Right atrium auricular region (tissue), 2 donors: ENCODE data around the gene ADPRHL1. TPM values are rescaled to one million over a fixed set of nuclear protein-coding genes. Genes with fewer than 3 reads are reported as not detected.

Experiments
- DNase-seq: peaks from one replicate; pipeline ENCODE4 v3.0.0-alpha.2; 2019; ENCODE audit warnings: low spot score
- H3K27ac ChIP-seq, 2 donors: fragments of 200-600 bp; sonication (generic); 1 replicate in 1 of 2; 2 replicates in 1 of 2; pipeline ENCODE4 v1.5.1; 2016 to 2019
- H3K27me3 ChIP-seq, 2 donors: fragments of 200-600 bp; sonication (generic); one replicate each; pipeline versions ENCODE4 v1.5.1 to v1.6.0; 2017 to 2019
- H3K36me3 ChIP-seq: fragments of 200-600 bp; sonication (generic); one replicate; pipeline ENCODE4 v1.5.1; 2016
- H3K4me1 ChIP-seq, 2 donors: fragments of 200-600 bp; sonication (generic); one replicate each; pipeline versions ENCODE4 v1.5.1 to v1.6.0; 2017 to 2019
- H3K4me3 ChIP-seq, 2 donors: fragments of 200-600 bp; sonication (generic); 1 replicate in 1 of 2; 2 replicates in 1 of 2; pipeline ENCODE4 v1.5.1; 2017 to 2019; ENCODE audit warnings: mild to moderate bottlenecking in 1 of 2, moderate library complexity in 1 of 2
- H3K9me3 ChIP-seq, 2 donors: fragments of 200-600 bp; sonication (generic); one replicate each; pipeline ENCODE4 v1.5.1; 2019
- total RNA-seq, 2 donors: library from RNA; depleted of rRNA; stranded (reverse); fragments of >200 nt; gene quantifications; one replicate each; pipeline ENCODE4 v1.1.0, GENCODE V29; 2016
- TF ChIP-seq, protein P1 (sequence below), 2 donors: fragments of 200-600 bp; sonication (generic); IDR thresholded peaks; one replicate each; pipeline ENCODE4 v1.5.1; 2019; ENCODE audit warnings: antibody characterized with exemption in 2 of 2

ADPRHL1 gene
- total RNA-seq, 2 donors from 2014 or later: 222 to 329 TPM

DNA sequence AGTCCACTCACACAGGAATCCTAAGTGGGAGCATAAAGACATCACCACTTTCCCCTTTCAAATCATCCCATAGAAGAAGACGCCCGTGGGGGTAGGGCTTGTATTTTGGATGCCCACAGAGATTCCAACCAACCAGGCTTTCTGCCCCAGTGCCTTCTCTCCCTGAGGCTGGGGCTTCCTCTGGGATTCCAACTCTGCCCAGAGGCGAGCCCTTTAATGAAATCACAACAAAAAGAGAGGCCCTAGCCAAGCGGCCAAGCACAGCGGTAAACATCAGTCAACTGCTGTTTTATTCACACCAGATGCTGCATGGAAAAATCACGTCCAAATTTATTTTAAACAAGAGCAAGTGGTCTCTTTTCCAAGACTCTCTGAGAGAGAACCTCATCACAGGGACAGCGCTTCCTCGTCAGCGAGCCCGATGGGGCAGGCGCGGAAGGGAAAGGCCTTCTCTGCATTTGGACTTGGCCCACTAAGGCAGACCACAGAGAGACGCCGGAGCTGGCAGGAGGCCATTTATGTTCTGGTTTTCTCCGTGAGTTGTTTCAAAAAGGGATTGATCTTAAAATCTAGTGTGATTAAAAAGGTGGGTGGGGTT is 31.5 kb downstream of the ADPRHL1 start:
- no peaks in the 10 kb centered on the region for H3K4me1 ChIP-seq
- no peak for DNase-seq
- TF ChIP-seq, protein P1, sequence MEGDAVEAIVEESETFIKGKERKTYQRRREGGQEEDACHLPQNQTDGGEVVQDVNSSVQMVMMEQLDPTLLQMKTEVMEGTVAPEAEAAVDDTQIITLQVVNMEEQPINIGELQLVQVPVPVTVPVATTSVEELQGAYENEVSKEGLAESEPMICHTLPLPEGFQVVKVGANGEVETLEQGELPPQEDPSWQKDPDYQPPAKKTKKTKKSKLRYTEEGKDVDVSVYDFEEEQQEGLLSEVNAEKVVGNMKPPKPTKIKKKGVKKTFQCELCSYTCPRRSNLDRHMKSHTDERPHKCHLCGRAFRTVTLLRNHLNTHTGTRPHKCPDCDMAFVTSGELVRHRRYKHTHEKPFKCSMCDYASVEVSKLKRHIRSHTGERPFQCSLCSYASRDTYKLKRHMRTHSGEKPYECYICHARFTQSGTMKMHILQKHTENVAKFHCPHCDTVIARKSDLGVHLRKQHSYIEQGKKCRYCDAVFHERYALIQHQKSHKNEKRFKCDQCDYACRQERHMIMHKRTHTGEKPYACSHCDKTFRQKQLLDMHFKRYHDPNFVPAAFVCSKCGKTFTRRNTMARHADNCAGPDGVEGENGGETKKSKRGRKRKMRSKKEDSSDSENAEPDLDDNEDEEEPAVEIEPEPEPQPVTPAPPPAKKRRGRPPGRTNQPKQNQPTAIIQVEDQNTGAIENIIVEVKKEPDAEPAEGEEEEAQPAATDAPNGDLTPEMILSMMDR (IDR thresholded peaks at IDR 0.05): no peak
- no peaks in the 10 kb centered on the region for H3K9me3 ChIP-seq
- peaks cover 60% of the 10 kb centered on the region for H3K36me3 ChIP-seq
- H3K4me3 ChIP-seq: no peak overlapping the region
- H3K27ac ChIP-seq: no peak overlapping the region
- no peaks in the 10 kb centered on the region for H3K27me3 ChIP-seq

DNA sequence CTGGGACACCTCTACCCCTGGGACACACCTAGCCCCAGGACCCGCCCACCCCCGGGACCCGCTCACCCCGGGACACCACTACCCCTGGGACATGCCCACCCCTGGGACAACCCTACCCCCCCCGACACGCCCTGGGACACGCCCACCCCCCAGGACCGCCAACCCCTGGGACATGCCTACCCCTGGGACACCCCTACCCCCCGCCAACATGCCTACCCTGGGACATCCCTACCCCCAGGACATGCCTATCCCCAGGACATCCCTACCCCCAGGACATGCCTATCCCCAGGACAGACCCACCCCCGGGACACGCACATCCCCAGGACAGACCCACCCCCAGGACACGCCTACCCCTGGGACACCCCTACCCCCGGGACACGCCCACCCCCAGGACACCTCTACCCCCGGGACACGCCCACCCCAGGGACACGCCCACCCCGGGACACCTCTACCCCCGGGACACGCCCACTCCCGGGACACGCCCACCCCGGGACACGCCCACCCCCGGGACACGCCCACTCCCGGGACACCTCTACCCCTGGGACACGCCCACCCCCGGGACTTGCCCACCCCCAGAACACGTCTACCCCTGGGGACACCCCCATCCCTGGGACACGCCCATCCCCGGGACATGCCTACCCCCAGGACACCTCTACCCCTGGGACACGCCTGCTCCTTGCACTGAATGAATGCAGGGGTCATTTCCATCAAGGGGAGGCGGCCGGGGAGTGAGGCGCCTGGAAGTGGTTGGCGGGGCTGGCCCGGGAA is 32.3 kb downstream of the ADPRHL1 start:
- H3K27me3 ChIP-seq: no peaks in the 10 kb centered on the region
- no peak for DNase-seq
- H3K4me3 ChIP-seq: no peak overlapping the region
- no peaks in the 10 kb centered on the region for H3K9me3 ChIP-seq
- TF ChIP-seq, protein P1 (IDR thresholded peaks at IDR 0.05): no peak
- no peaks in the 10 kb centered on the region for H3K4me1 ChIP-seq
- no peak overlapping the region for H3K27ac ChIP-seq
- peaks cover 53% of the 10 kb centered on the region for H3K36me3 ChIP-seq

DNA sequence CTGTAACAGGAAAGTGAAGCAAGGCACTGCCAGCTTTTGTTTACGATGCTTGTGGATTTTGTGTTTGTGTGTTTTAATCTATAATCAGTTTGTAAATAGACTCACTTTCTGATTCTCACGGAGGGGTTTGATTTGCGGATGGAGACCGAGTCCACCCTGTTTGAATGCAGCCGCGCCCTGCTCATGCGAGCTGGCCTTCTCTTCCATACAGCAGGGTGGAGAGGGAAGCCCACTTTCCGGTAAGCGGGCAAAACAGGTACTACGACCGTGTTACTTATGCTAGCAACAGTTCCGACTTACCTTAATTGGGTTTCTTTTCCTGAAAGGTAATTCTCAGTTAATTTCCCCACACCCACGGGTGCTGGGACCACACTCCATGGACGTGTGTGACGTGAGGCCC is 33.1 kb downstream of the ADPRHL1 start:
- Histone ChIP-seq H3K4me3 (no peak overlapping the region), H3K9me3 (no peaks in the 10 kb centered on the region), H3K27ac (no peak overlapping the region), H3K4me1 (peaks cover 0 to under 1% of the 10 kb centered on the region in 2 donors), H3K27me3 (no peaks in the 10 kb centered on the region), H3K36me3 (peaks cover 51% of the 10 kb centered on the region)
- DNase-seq: no peak
- TF ChIP-seq, protein P1 (IDR thresholded peaks at IDR 0.05): no peak

DNA sequence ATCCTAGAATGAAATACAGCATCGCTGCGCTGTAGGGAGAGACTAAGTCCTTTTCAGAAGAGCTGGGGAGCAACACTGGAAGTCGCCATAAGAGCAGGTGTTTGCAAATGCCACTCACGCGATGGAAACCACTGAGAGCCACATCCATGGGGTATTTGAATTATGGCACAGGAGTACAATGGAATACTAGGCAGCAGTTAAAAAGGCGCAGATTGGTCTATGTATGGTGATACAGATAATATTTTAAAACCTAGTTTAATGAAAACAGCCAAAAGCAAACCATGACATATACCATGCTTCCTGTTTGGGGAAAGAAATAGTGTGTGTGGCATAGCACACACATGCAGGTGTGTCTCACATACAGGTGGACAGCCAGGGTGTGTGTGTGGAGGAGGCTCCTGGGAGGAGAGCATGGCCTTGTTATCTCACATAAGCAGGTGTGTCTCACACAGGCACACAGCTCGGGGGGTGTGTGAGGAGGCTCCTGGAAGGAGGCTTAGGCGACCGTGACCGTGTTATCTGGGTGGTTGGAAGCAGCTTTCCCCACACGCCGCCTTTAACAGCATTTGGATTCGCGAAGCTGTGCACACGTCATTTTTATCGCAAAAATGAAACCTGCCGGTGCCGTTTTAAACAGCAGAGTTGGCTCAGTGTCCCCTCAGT is 33.6 kb downstream of the ADPRHL1 start:
- H3K27me3 ChIP-seq: no peaks in the 10 kb centered on the region
- no peak overlapping the region for H3K27ac ChIP-seq
- peaks cover 45% of the 10 kb centered on the region for H3K36me3 ChIP-seq
- no peak for DNase-seq
- no peaks in the 10 kb centered on the region for H3K9me3 ChIP-seq
- H3K4me3 ChIP-seq: no peak overlapping the region
- TF ChIP-seq, protein P1 (IDR thresholded peaks at IDR 0.05): no peak
- H3K4me1 ChIP-seq: peaks cover 0 to 6% of the 10 kb centered on the region in 2 donors

DNA sequence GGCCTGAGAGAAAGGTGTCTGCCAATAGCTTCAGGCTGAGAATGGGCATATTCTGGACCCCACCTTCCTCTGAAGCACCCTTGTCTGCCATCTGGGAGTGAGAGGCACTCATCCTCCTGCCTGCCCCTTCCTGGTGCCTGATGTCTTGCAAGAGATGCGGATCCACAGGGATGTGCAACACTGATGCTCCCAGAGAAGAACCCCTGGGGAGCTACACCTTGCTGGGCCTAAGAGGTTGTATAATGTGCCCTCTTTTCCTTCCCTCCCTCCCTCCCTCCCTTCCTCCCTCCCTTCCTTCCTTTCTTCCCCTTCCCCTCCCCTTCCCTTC is 34.6 kb downstream of the ADPRHL1 start:
- Histone ChIP-seq H3K27ac (no peak overlapping the region), H3K4me3 (no peak overlapping the region), H3K36me3 (peaks cover 37% of the 10 kb centered on the region), H3K27me3 (no peaks in the 10 kb centered on the region), H3K9me3 (no peaks in the 10 kb centered on the region), H3K4me1 (peaks cover 0 to 16% of the 10 kb centered on the region in 2 donors)
- TF ChIP-seq, protein P1 (IDR thresholded peaks at IDR 0.05): no peak
- no peak for DNase-seq
